ENCODE results near the gene EFCAB9. TPM values are rescaled to one million over a fixed set of nuclear protein-coding genes. Genes with fewer than 3 reads are reported as not detected.

EFCAB9 gene
- total RNA-seq, result not detected
- not detected for polyA plus RNA-seq
- long read RNA-seq, donor 1, partial matches to known transcripts, result 0 of 7 reads
- long read RNA-seq, donor 1, other reads (novel, unspliced or antisense), result 7 of 7 reads
- long read RNA-seq, donor 2, result 0 reads
- long read RNA-seq, donor 3, result 0 reads
- long read RNA-seq, donor 4, result 0 reads
- long read RNA-seq, donor 5, result 0 reads
- long read RNA-seq, donor 6, partial matches to known transcripts, result 0 of 1 reads
- long read RNA-seq, donor 6, other reads (novel, unspliced or antisense), result 1 of 1 reads
- long read RNA-seq, donor 7, result 0 reads
- long read RNA-seq, donor 8, result 0 reads
- long read RNA-seq, donor 9, result 0 reads
- long read RNA-seq, donor 10, result 0 reads

GRCh38 chr5:172193872-172194271 lies at the start of gene EFCAB9:
EFCAB9 (plus strand) TSS chr5:172194172; CDS start chr5:172194173, 1 bp downstream.
- 70 to 79% (median 74%) methylated on average over 6 of the region's 6 CpGs for WGBS, 4 donors
- Histone ChIP-seq H3K36me3 (replicated peaks in 1 of 2) (no peaks in the 10 kb centered on the region), H3K9me3 (replicated peaks in 1 of 3) (no peaks in the 10 kb centered on the region), H3K27me3 (no peaks in the 10 kb centered on the region), H3K27ac (no peak within 1 kb of the TSS), H3K4me1 (replicated peaks in 1 of 2) (no peaks in the 10 kb centered on the region), H3K4me3 (no peak within 1 kb of the TSS)
- intact Hi-C loops (cut with DNase I), result loop anchor here in 1 of 2 donors (10.0 kb wide), 1 partner anchor 101 kb away; no protein-coding TSS in a partner anchor
- no peak for DNase-seq
- no peak for TF ChIP-seq POLR2A (IDR thresholded peaks at IDR 0.05)
- TF ChIP-seq, protein P1, sequence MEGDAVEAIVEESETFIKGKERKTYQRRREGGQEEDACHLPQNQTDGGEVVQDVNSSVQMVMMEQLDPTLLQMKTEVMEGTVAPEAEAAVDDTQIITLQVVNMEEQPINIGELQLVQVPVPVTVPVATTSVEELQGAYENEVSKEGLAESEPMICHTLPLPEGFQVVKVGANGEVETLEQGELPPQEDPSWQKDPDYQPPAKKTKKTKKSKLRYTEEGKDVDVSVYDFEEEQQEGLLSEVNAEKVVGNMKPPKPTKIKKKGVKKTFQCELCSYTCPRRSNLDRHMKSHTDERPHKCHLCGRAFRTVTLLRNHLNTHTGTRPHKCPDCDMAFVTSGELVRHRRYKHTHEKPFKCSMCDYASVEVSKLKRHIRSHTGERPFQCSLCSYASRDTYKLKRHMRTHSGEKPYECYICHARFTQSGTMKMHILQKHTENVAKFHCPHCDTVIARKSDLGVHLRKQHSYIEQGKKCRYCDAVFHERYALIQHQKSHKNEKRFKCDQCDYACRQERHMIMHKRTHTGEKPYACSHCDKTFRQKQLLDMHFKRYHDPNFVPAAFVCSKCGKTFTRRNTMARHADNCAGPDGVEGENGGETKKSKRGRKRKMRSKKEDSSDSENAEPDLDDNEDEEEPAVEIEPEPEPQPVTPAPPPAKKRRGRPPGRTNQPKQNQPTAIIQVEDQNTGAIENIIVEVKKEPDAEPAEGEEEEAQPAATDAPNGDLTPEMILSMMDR (IDR thresholded peaks at IDR 0.05), result no peak

- peak in 4 of 7 donors; percentile 24 to 39 (median 30) for DNase-seq
- H3K27ac ChIP-seq, result peak overlapping the region in 1 of 5 donors; percentile 49
- H3K4me1 ChIP-seq (replicated peaks in 1 of 2), result peaks cover 7 to 10% of the 10 kb centered on the region in 2 donors
- no peaks in the 10 kb centered on the region for H3K27me3 ChIP-seq
- H3K9me3 ChIP-seq (replicated peaks in 1 of 3), result no peaks in the 10 kb centered on the region
- H3K36me3 ChIP-seq (replicated peaks in 1 of 2), result no peaks in the 10 kb centered on the region
- no peak overlapping the region for H3K4me3 ChIP-seq
- intact Hi-C loops (cut with DNase I), result no loop called here
- TF ChIP-seq POLR2A (IDR thresholded peaks at IDR 0.05), result no peak
- TF ChIP-seq, protein P1 (IDR thresholded peaks at IDR 0.05), result no peak
- WGBS, 4 donors, result 43 to 49% (median 46%) methylated on average over 6 to 10 of the region's 10 CpGs
Measured at GRCh38 chr5:172144291-172144815, 49.6 kb upstream of the EFCAB9 start.

GRCh38 chr5:172144931-172145869 lies 48.8 kb upstream of the EFCAB9 start:
- Histone ChIP-seq H3K4me1 (replicated peaks in 1 of 2) (peaks cover 7 to 10% of the 10 kb centered on the region in 2 donors), H3K9me3 (replicated peaks in 1 of 3) (no peaks in the 10 kb centered on the region), H3K27me3 (no peaks in the 10 kb centered on the region), H3K36me3 (replicated peaks in 1 of 2) (no peaks in the 10 kb centered on the region), H3K4me3 (no peak overlapping the region), H3K27ac (peak overlapping the region in 1 of 5 donors; percentile 40)
- no peak for DNase-seq
- intact Hi-C loops (cut with DNase I), result no loop called here
- WGBS, 4 donors, result 88 to 95% (median 90%) methylated on average over 11 to 15 of the region's 15 CpGs
- no peak for TF ChIP-seq POLR2A (IDR thresholded peaks at IDR 0.05)
- TF ChIP-seq, protein P1 (IDR thresholded peaks at IDR 0.05), result no peak

Data from adrenal gland (tissue), 19 donors.